NT2/D1 (cell line): ENCODE results near the gene SMARCC2.
A peak's percentile ranks its signal among the peaks of the same experiment; 100 is the strongest.

ENCODE experiments used
- DNase-seq: peaks from one replicate; pipeline ENCODE4 v3.0.0-alpha.2; 2011; ENCODE audit warnings: low read depth, low spot score
- H3K27me3 ChIP-seq: 2 replicates; pipeline ENCODE4 v1.6.0; 2011; ENCODE audit warnings: mild to moderate bottlenecking; ENCODE audit not compliant: insufficient read length, insufficient read depth
- H3K36me3 ChIP-seq: 2 replicates; pipeline ENCODE4 v1.6.1; 2011; ENCODE audit warnings: mild to moderate bottlenecking, low read length, mixed read lengths; ENCODE audit not compliant: insufficient read depth, insufficient read length
- H3K4me1 ChIP-seq: 2 replicates; pipeline ENCODE4 v1.5.1; 2011; ENCODE audit not compliant: insufficient read depth, insufficient read length
- H3K4me3 ChIP-seq: 2 replicates; pipeline ENCODE4 v1.5.1; 2011; ENCODE audit warnings: low read depth; ENCODE audit not compliant: insufficient read length
- H3K9ac ChIP-seq: 2 replicates; pipeline ENCODE4 v1.6.0; 2011; ENCODE audit warnings: low read depth; ENCODE audit not compliant: insufficient read length
- H3K9me3 ChIP-seq: 2 replicates; pipeline ENCODE4 v1.5.1; 2011; ENCODE audit warnings: mild to moderate bottlenecking, low read length; ENCODE audit not compliant: insufficient read depth
- SUZ12 ChIP-seq: IDR thresholded peaks from 2 replicates; pipeline ENCODE4 v1.6.1; 2011; ENCODE audit not compliant: insufficient read length, insufficient read depth; ENCODE audit errors: extremely low read depth
- YY1 ChIP-seq: IDR thresholded peaks from 2 replicates; pipeline ENCODE4 v1.6.1; 2011; ENCODE audit not compliant: insufficient read length, insufficient read depth
- ZNF274 ChIP-seq: IDR thresholded peaks from 2 replicates; pipeline ENCODE4 v1.6.1; 2011; ENCODE audit warnings: mild to moderate bottlenecking, low read depth, low read length

The SMARCC2 gene

GRCh38 chr12:56189099-56189917, at the start of gene SMARCC2:
TSS of gene SMARCC2 (minus strand) at chr12:56189483. CDS start at chr12:56189461, 22 bp downstream.
- DNase-seq, result peak; percentile 90
- H3K27me3 ChIP-seq, result no peaks in the 10 kb centered on the region
- H3K9ac ChIP-seq, result peak within 1 kb of the TSS; percentile 94
- TF ChIP-seq ZNF274 (no peak), SUZ12 (no peak), YY1 (no peak)
- H3K4me1 ChIP-seq, result no peaks in the 10 kb centered on the region
- H3K36me3 ChIP-seq, result peaks cover 24% of the 10 kb centered on the region
- H3K4me3 ChIP-seq, result peak within 1 kb of the TSS; percentile 90
- no peaks in the 10 kb centered on the region for H3K9me3 ChIP-seq

- Histone ChIP-seq H3K4me1 (peaks cover 4% of the 10 kb centered on the region), H3K9me3 (peaks cover 13% of the 10 kb centered on the region; the same call in 1 of the 2 replicates), H3K27me3 (no peaks in the 10 kb centered on the region), H3K4me3 (no peak overlapping the region), H3K36me3 (peaks cover 64% of the 10 kb centered on the region), H3K9ac (no peak overlapping the region)
- TF ChIP-seq ZNF274, result no peak
- no peak for TF ChIP-seq SUZ12
- TF ChIP-seq YY1, result no peak
- DNase-seq, result no peak
These were observed 48.3 kb upstream of the SMARCC2 start for GRCh38 chr12:56237552-56237951.

GRCh38 chr12:56236985-56237384, 47.7 kb upstream of the SMARCC2 start:
- Histone ChIP-seq H3K36me3 (peaks cover 59% of the 10 kb centered on the region), H3K9me3 (peaks cover 9% of the 10 kb centered on the region; the same call in 1 of the 2 replicates), H3K27me3 (no peaks in the 10 kb centered on the region), H3K4me1 (peaks cover 4% of the 10 kb centered on the region), H3K4me3 (no peak overlapping the region), H3K9ac (no peak overlapping the region)
- no peak for DNase-seq
- TF ChIP-seq YY1 (no peak), SUZ12 (no peak), ZNF274 (no peak)

- peaks cover 50% of the 10 kb centered on the region for H3K36me3 ChIP-seq
- TF ChIP-seq SUZ12 (no peak), ZNF274 (no peak), YY1 (no peak)
- H3K9ac ChIP-seq, result no peak overlapping the region
- no peak overlapping the region for H3K4me3 ChIP-seq
- H3K4me1 ChIP-seq, result peaks cover 5% of the 10 kb centered on the region
- peaks cover under 1% of the 10 kb centered on the region; the same call in 1 of the 2 replicates for H3K9me3 ChIP-seq
- DNase-seq, result no peak
- H3K27me3 ChIP-seq, result no peaks in the 10 kb centered on the region
These were observed 46.8 kb upstream of the SMARCC2 start for GRCh38 chr12:56236091-56236490.

- Histone ChIP-seq H3K9me3 (no peaks in the 10 kb centered on the region), H3K36me3 (peaks cover 40% of the 10 kb centered on the region), H3K4me3 (no peak overlapping the region), H3K9ac (no peak overlapping the region), H3K27me3 (no peaks in the 10 kb centered on the region), H3K4me1 (peaks cover 10% of the 10 kb centered on the region)
- DNase-seq, result no peak
- TF ChIP-seq ZNF274 (no peak), YY1 (no peak), SUZ12 (no peak)
These were observed 45.6 kb upstream of the SMARCC2 start for GRCh38 chr12:56234746-56235436.

GRCh38 chr12:56231184-56231582, 41.9 kb upstream of the SMARCC2 start:
- DNase-seq, result no peak
- no peak overlapping the region for H3K4me3 ChIP-seq
- TF ChIP-seq YY1 (no peak), ZNF274 (no peak), SUZ12 (no peak)

GRCh38 chr12:56230432-56231183, 41.3 kb upstream of the SMARCC2 start:
- DNase-seq, result no peak
- no peak for TF ChIP-seq SUZ12
- TF ChIP-seq ZNF274, result no peak
- no peak for TF ChIP-seq YY1
- Histone ChIP-seq H3K4me1 (peaks cover 6% of the 10 kb centered on the region), H3K27me3 (no peaks in the 10 kb centered on the region), H3K36me3 (peaks cover 7% of the 10 kb centered on the region), H3K9me3 (no peaks in the 10 kb centered on the region), H3K9ac (no peak overlapping the region), H3K4me3 (no peak overlapping the region)

More at GRCh38 chr12:56231184-56231582, 41.9 kb upstream of the SMARCC2 start:
- no peaks in the 10 kb centered on the region for H3K27me3 ChIP-seq
- no peak overlapping the region for H3K9ac ChIP-seq
- H3K36me3 ChIP-seq, result peaks cover 8% of the 10 kb centered on the region
- H3K9me3 ChIP-seq, result no peaks in the 10 kb centered on the region
- H3K4me1 ChIP-seq, result peaks cover 6% of the 10 kb centered on the region
